ENCODE results near the gene MRPL53.

DNA sequence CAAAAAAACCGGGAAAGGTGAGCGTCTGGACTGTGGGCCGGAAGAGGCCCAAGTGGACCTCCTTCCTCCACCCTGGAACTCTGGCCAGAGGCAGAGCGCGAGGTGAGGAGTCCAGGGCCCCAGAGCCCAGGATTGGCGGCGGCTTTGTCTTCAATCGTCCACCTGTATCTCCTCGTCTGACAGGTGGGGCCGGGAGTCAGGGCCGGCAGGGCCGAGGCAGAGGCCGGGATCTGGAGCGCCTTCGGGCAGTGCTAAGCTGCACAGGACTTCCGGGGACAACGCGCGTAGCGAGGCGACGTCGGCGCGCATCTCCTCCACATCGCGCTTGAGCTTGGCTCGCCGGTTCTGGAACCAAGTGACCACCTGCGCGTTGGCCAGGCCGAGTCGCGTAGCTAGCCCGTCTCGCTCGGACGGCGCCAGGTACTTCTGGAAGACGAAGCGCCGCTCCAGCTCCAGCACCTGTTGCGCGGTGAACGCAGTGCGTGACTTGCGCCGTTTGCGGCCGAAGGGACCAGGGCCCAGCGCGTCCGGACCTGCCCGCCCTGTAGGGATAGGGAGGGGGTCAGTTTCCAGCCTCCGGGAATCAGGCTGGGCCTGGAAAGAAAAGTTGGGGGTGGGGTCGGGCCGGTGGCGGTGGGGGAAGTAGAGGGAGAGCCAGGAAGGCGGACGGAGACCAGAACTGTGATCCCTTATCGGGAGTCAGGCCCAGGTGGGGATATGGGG, 25.5 kb upstream of the MRPL53 start:
- TF ChIP-seq CTCF (IDR thresholded peaks at IDR 0.05; ENCODE audit: low read depth, low read length) = no peak
- no peak for TF ChIP-seq EZH2phosphoT487 (IDR thresholded peaks at IDR 0.05; ENCODE audit: low read depth)
